Measurements from ENCODE around the gene PROP1. TPM values are rescaled to one million over a fixed set of nuclear protein-coding genes. Genes with fewer than 3 reads are reported as not detected.
A peak's percentile ranks its signal among the peaks of the same experiment; 100 is the strongest.

The PROP1 gene
- total and polyA plus RNA-seq, 4 donors = not detected

- no peak for TF ChIP-seq REST (IDR thresholded peaks at IDR 0.05)
These were observed 36.7 kb downstream of the PROP1 start (continued) for GRCh38 chr5:177959315-177959714.

- WGBS = 67% methylated on average over 17 of the region's 17 CpGs
- no peak for DNase-seq (ENCODE audit: low spot score)
- H3K4me3 ChIP-seq (ENCODE audit: low read depth in 1 of 3, low read length in 3 of 3) = no peak overlapping the region
- no peaks in the 10 kb centered on the region for H3K27me3 ChIP-seq (ENCODE audit: control insufficient read depth in 4 of 4, insufficient read depth in 4 of 4, low read length in 3 of 4)
- peak in 1 of 2 donors; percentile 13 for TF ChIP-seq RXRA (IDR thresholded peaks at IDR 0.05)
- TF ChIP-seq HNF4G (IDR thresholded peaks at IDR 0.05) = no peak
- peak in 1 of 2 donors; percentile 36 for TF ChIP-seq HNF4A (conservative IDR thresholded peaks at IDR 0.05)
- TF ChIP-seq ATF3 (IDR thresholded peaks at IDR 0.05) = no peak
- no peak for TF ChIP-seq YY1 (IDR thresholded peaks at IDR 0.05)
- no peak overlapping the region for H3K9ac ChIP-seq (ENCODE audit: low read depth in 1 of 2, low read length in 2 of 2)
- H3K27ac ChIP-seq (ENCODE audit: low read depth in 1 of 2, low read length in 2 of 2) = no peak overlapping the region
- H3K4me1 ChIP-seq (ENCODE audit: control insufficient read depth in 4 of 4, insufficient read depth in 4 of 4, low read length in 3 of 4) = no peaks in the 10 kb centered on the region
- no peaks in the 10 kb centered on the region for H3K36me3 ChIP-seq (ENCODE audit: control insufficient read depth in 4 of 4, insufficient read depth in 3 of 4, low read depth in 1 of 4, low read length in 3 of 4)
- H3K9me3 ChIP-seq (ENCODE audit: control insufficient read depth in 4 of 4, low read length in 3 of 4) = no peaks in the 10 kb centered on the region
These were observed 37.3 kb downstream of the PROP1 start for GRCh38 chr5:177958696-177959095.

- 87% methylated on average over 7 of the region's 7 CpGs for WGBS
- H3K9ac ChIP-seq (ENCODE audit: low read depth in 1 of 2, low read length in 2 of 2) = no peak overlapping the region
- no peaks in the 10 kb centered on the region for H3K9me3 ChIP-seq (ENCODE audit: control insufficient read depth in 4 of 4, low read length in 3 of 4)
- H3K27me3 ChIP-seq (ENCODE audit: control insufficient read depth in 4 of 4, insufficient read depth in 4 of 4, low read length in 3 of 4) = no peaks in the 10 kb centered on the region
- H3K4me3 ChIP-seq (ENCODE audit: low read depth in 1 of 3, low read length in 3 of 3) = no peak overlapping the region
- H3K36me3 ChIP-seq (ENCODE audit: control insufficient read depth in 4 of 4, insufficient read depth in 3 of 4, low read depth in 1 of 4, low read length in 3 of 4) = no peaks in the 10 kb centered on the region
- no peak for DNase-seq (ENCODE audit: low spot score)
- TF ChIP-seq GABPA (IDR thresholded peaks at IDR 0.05 in 1 of 2, conservative IDR thresholded peaks at IDR 0.05 in 1 of 2) (no peak), TAF1 (conservative IDR thresholded peaks at IDR 0.05) (no peak), REST (IDR thresholded peaks at IDR 0.05) (no peak), HNF4A (conservative IDR thresholded peaks at IDR 0.05) (no peak), FOXA2 (IDR thresholded peaks at IDR 0.05) (no peak), SP1 (IDR thresholded peaks at IDR 0.05) (no peak), FOXA1 (IDR thresholded peaks at IDR 0.05) (no peak), YY1 (IDR thresholded peaks at IDR 0.05) (no peak), NR2F2 (IDR thresholded peaks at IDR 0.05) (no peak), ZBTB33 (IDR thresholded peaks at IDR 0.05) (no peak), MAX (IDR thresholded peaks at IDR 0.05) (no peak), JUND (IDR thresholded peaks at IDR 0.05) (no peak), CTCF (IDR thresholded peaks at IDR 0.05; ENCODE audit: low read depth, low read length, missing input control) (no peak), HNF4G (IDR thresholded peaks at IDR 0.05) (no peak), RAD21 (IDR thresholded peaks at IDR 0.05) (no peak), ATF3 (IDR thresholded peaks at IDR 0.05) (no peak), EGR1 (IDR thresholded peaks at IDR 0.05; ENCODE audit: low read depth in 2 of 2) (no peak), RXRA (IDR thresholded peaks at IDR 0.05) (no peak)
- no peak overlapping the region for H3K27ac ChIP-seq (ENCODE audit: low read depth in 1 of 2, low read length in 2 of 2)
- H3K4me1 ChIP-seq (ENCODE audit: control insufficient read depth in 4 of 4, insufficient read depth in 4 of 4, low read length in 3 of 4) = no peaks in the 10 kb centered on the region
These were observed 38.8 kb downstream of the PROP1 start for GRCh38 chr5:177957241-177957640.
